HCT116 (cell line): ENCODE data around the gene ADAM23. TPM values are rescaled to one million over a fixed set of nuclear protein-coding genes. Genes with fewer than 3 reads are reported as not detected.

ENCODE experiments used
- ATAC-seq: fragments of 200-7000 bp; cut with Tn5 transposase; 2 replicates; pipeline ENCODE4 v1.9.1; 2020; ENCODE audit warnings: mild to moderate bottlenecking, moderate library complexity
- BruUV-seq: library from RNA; stranded (reverse); fragments of 400-500 nt; replicated peaks from 2 replicates; lab custom pipeline; 2021; lab: Mats Ljungman, UMichigan
- CTCF ChIA-PET: fragments of 300-600 bp; sonication (Branson Sonifier 250); formaldehyde crosslinking; loops from one replicate; lab custom pipeline; 2021; ENCODE audit warnings: antibody characterized with exemption; lab: Charles Lee
- POLR2A ChIA-PET: fragments of 300-600, 350-600 bp; sonication (Branson Sonifier 250); formaldehyde crosslinking; loops from one replicate; lab custom pipeline; 2021; ENCODE audit warnings: antibody characterized with exemption; lab: Charles Lee
- RAD21 ChIA-PET, 2 experiments: fragments of 300-600 bp; sonication (Branson Sonifier 250); formaldehyde crosslinking; loops; one replicate each; lab custom pipeline; 2023; ENCODE audit warnings: low total read pairs in 2 of 2; ENCODE audit not compliant: uncharacterized antibody in 2 of 2, unreplicated experiment in 2 of 2, low non-redundant PET in 1 of 2; lab: Charles Lee
- DNase-seq: peaks from one replicate; pipeline ENCODE4 v3.0.0-alpha.2; 2010; ENCODE audit warnings: low read depth, low spot score
- H2AFZ ChIP-seq: fragments of 200-600 bp; shearing (Covaris generic), sonication (generic); 2 replicates; pipeline ENCODE4 v1.6.1; 2017; ENCODE audit warnings: low read depth, mixed run types, mixed read lengths, antibody characterized with exemption, low read length; ENCODE audit not compliant: poor library complexity, severe bottlenecking
- H3K27ac ChIP-seq: 2 replicates; pipeline ENCODE4 v1.5.1; 2012; ENCODE audit warnings: low read depth, low read length
- H3K27me3 ChIP-seq: fragments of 200-600 bp; sonication (generic); 2 replicates; pipeline ENCODE4 v1.6.1; 2016; ENCODE audit warnings: mixed run types, low read length, mixed read lengths; ENCODE audit not compliant: insufficient read depth
- H3K36me3 ChIP-seq, 2 experiments: fragments of 200-500 bp in 1 of 2; fragments of 200-600 bp in 1 of 2; sonication (Bioruptor generic) in 1 of 2; sonication (generic) in 1 of 2; 2 replicates each; pipeline versions ENCODE4 v1.5.1 to v1.6.1; 2014 to 2016; ENCODE audit warnings: low read length in 2 of 2, inconsistent platforms in 1 of 2, mixed read lengths in 1 of 2, mixed run types in 1 of 2; ENCODE audit not compliant: insufficient read depth in 2 of 2, control insufficient read depth in 1 of 2
- H3K4me1 ChIP-seq, 2 experiments: fragments of 200-600 bp in 1 of 2; sonication (generic) in 1 of 2; 2 replicates each; pipeline versions ENCODE4 v1.5.1 to v1.6.1; 2012 to 2017; ENCODE audit warnings: low read length in 2 of 2, inconsistent platforms in 1 of 2, mild to moderate bottlenecking in 1 of 2, mixed read lengths in 1 of 2, mixed run types in 1 of 2, moderate library complexity in 1 of 2; ENCODE audit not compliant: insufficient read depth in 2 of 2, control insufficient read depth in 1 of 2
- H3K4me2 ChIP-seq: fragments of 200-600 bp; sonication (generic); 2 replicates; pipeline ENCODE4 v1.6.1; 2017; ENCODE audit warnings: mixed run types, low read length, mixed read lengths
- H3K4me3 ChIP-seq, 2 experiments: fragments of 200-600 bp in 1 of 2; sonication (generic) in 1 of 2; replicated peaks in 1 of 2; 2 replicates each; pipeline ENCODE4 v1.5.1; 2011 to 2016; ENCODE audit warnings: low read length in 2 of 2, control low read depth in 1 of 2, low read depth in 1 of 2, mild to moderate bottlenecking in 1 of 2, mixed read lengths in 1 of 2, mixed run types in 1 of 2
- H3K79me2 ChIP-seq: fragments of 200-600 bp; sonication (generic); 2 replicates; pipeline ENCODE4 v1.6.1; 2017; ENCODE audit warnings: mild to moderate bottlenecking, mixed run types, low read length, moderate library complexity, mixed read lengths; ENCODE audit not compliant: insufficient read depth
- H3K9ac ChIP-seq: fragments of 200-600 bp; sonication (generic); 2 replicates; pipeline ENCODE4 v1.6.1; 2016; ENCODE audit warnings: low read length, mixed read lengths
- H3K9me2 ChIP-seq: fragments of 200-600 bp; sonication (generic), shearing (Covaris generic); 2 replicates; pipeline ENCODE4 v1.6.1; 2017; ENCODE audit warnings: mixed run types, mild to moderate bottlenecking, moderate library complexity; ENCODE audit not compliant: insufficient read depth
- H3K9me3 ChIP-seq, 2 experiments: fragments of 200-500 bp in 1 of 2; fragments of 200-600 bp in 1 of 2; sonication (Bioruptor generic) in 1 of 2; sonication (generic) in 1 of 2; 2 replicates each; pipeline ENCODE4 v1.6.1; 2014 to 2017; ENCODE audit warnings: low read length in 2 of 2, mixed read lengths in 2 of 2, inconsistent platforms in 1 of 2, low read depth in 1 of 2, mild to moderate bottlenecking in 1 of 2, mixed run types in 1 of 2, moderate library complexity in 1 of 2; ENCODE audit not compliant: control insufficient read depth in 1 of 2, insufficient read depth in 1 of 2
- H4K20me1 ChIP-seq: fragments of 200-600 bp; sonication (generic), shearing (Covaris generic); 2 replicates; pipeline ENCODE4 v1.6.1; 2017; ENCODE audit warnings: mixed run types, mild to moderate bottlenecking, moderate library complexity; ENCODE audit not compliant: insufficient read depth
- ELF1 ChIP-seq: IDR thresholded peaks from 2 replicates; pipeline ENCODE4 v1.6.1; 2012; ENCODE audit warnings: low read depth, borderline replicate concordance
- EZH2phosphoT487 ChIP-seq: fragments of 200-600 bp; IDR thresholded peaks from 2 replicates; pipeline ENCODE4 v1.6.1; 2018; ENCODE audit warnings: antibody characterized with exemption, borderline replicate concordance
- MAX ChIP-seq: IDR thresholded peaks from 2 replicates; pipeline ENCODE4 v1.6.1; 2012
- POLR2AphosphoS5 ChIP-seq: IDR thresholded peaks from 2 replicates; pipeline ENCODE4 v1.6.1; 2011; ENCODE audit warnings: mild to moderate bottlenecking, low read depth, low read length, moderate library complexity
- RAD21 ChIP-seq: IDR thresholded peaks from 2 replicates; pipeline ENCODE4 v1.6.1; 2012; ENCODE audit warnings: low read depth, mild to moderate bottlenecking
- SIN3A ChIP-seq: IDR thresholded peaks from 2 replicates; pipeline ENCODE4 v1.6.1; 2012; ENCODE audit warnings: low read depth
- SP1 ChIP-seq: IDR thresholded peaks from 2 replicates; pipeline ENCODE4 v1.6.1; 2012; ENCODE audit warnings: low read depth
- YY1 ChIP-seq: IDR thresholded peaks from 2 replicates; pipeline ENCODE4 v1.6.1; 2011; ENCODE audit warnings: low read length, low read depth, moderate library complexity, mild to moderate bottlenecking; ENCODE audit not compliant: insufficient replicate concordance; ENCODE audit errors: extremely low read depth
- ZBTB33 ChIP-seq: IDR thresholded peaks from 2 replicates; pipeline ENCODE4 v1.6.1; 2011; ENCODE audit warnings: mild to moderate bottlenecking, low read length, moderate library complexity; ENCODE audit not compliant: insufficient replicate concordance; ENCODE audit errors: extremely low read depth
- intact Hi-C: fragments of 100-400 bp; cut with micrococcal nuclease; formaldehyde crosslinking; loops from 2 replicates; pipeline ENCODE4 v1.10.0; 2022
- total RNA-seq: library from RNA; stranded (reverse); gene quantifications from one replicate; pipeline ENCODE4 v1.2.1, GENCODE V29; 2021; ENCODE audit not compliant: unreplicated experiment

Gene ADAM23
- total RNA-seq, 1 experiment from 2014 or later: 0.10 TPM

- Histone ChIP-seq H2AFZ (no peak overlapping the region), H3K27ac (no peak overlapping the region), H3K4me1 (no peaks in the 10 kb centered on the region), H3K9me2 (no peaks in the 10 kb centered on the region), H3K27me3 (no peaks in the 10 kb centered on the region), H3K9me3 (no peaks in the 10 kb centered on the region), H4K20me1 (no peaks in the 10 kb centered on the region), H3K4me3 (no peak overlapping the region), H3K36me3 (no peaks in the 10 kb centered on the region), H3K9ac (no peak overlapping the region), H3K79me2 (no peaks in the 10 kb centered on the region), H3K4me2 (no peak overlapping the region)
- no peak for TF ChIP-seq MAX
- no peak for TF ChIP-seq RAD21
- TF ChIP-seq EZH2phosphoT487: no peak
- TF ChIP-seq YY1: no peak
- no peak for TF ChIP-seq POLR2AphosphoS5
- no peak for TF ChIP-seq ELF1
- TF ChIP-seq ZBTB33: no peak
- no peak for TF ChIP-seq SIN3A
- TF ChIP-seq SP1: no peak
- no TSS peak for BruUV-seq
- ChIA-PET CTCF (no interaction called here), POLR2A (no interaction called here), RAD21 (no interaction called here)
- no peak for DNase-seq
- ATAC-seq: no peak
- intact Hi-C loops: no loop called here
These were observed 122.3 kb downstream of the ADAM23 start for GRCh38 chr2:206565666-206566065.
